ENCODE results near the gene STK32B.

The STK32B gene

DNA sequence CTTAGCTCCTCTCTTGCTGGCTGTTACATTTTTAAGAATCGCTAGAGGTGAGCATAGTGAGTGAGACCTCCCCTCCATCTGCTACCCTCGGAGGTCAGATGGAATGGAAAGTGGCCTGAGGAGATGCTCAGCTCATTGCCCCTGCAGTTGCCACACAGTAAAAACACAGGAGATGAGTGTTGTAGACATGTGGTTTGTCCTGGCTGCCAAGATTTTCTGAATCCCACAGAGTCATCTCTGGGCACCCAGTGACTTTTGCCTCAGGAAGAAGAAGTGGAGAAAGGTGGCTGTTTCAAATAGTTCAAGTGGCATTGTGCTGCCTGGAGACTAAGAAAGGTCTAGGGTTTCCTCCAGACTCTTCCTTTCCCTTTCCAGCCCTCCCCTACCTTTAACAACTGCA is 271.0 kb downstream of the STK32B start:
- no peaks in the 10 kb centered on the region for H3K27me3 ChIP-seq (ENCODE audit: control insufficient read depth, insufficient read depth, low read length)
- H3K27ac ChIP-seq = no peak overlapping the region
- no peak overlapping the region for H3K4me2 ChIP-seq (ENCODE audit: low read length)
- no peaks in the 10 kb centered on the region for H3K79me2 ChIP-seq
- H3K4me1 ChIP-seq = no peaks in the 10 kb centered on the region
- no peak overlapping the region for H2AFZ ChIP-seq
- TF ChIP-seq, protein P1, sequence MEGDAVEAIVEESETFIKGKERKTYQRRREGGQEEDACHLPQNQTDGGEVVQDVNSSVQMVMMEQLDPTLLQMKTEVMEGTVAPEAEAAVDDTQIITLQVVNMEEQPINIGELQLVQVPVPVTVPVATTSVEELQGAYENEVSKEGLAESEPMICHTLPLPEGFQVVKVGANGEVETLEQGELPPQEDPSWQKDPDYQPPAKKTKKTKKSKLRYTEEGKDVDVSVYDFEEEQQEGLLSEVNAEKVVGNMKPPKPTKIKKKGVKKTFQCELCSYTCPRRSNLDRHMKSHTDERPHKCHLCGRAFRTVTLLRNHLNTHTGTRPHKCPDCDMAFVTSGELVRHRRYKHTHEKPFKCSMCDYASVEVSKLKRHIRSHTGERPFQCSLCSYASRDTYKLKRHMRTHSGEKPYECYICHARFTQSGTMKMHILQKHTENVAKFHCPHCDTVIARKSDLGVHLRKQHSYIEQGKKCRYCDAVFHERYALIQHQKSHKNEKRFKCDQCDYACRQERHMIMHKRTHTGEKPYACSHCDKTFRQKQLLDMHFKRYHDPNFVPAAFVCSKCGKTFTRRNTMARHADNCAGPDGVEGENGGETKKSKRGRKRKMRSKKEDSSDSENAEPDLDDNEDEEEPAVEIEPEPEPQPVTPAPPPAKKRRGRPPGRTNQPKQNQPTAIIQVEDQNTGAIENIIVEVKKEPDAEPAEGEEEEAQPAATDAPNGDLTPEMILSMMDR (IDR thresholded peaks at IDR 0.05) = no peak
- no peaks in the 10 kb centered on the region for H3K36me3 ChIP-seq (ENCODE audit: control insufficient read depth, insufficient read depth, low read length)
- H3K9ac ChIP-seq = no peak overlapping the region
- no peak overlapping the region for H3K4me3 ChIP-seq (ENCODE audit: low read depth, low read length)
- no peaks in the 10 kb centered on the region for H3K9me3 ChIP-seq (ENCODE audit: control insufficient read depth, low read length)

DNA sequence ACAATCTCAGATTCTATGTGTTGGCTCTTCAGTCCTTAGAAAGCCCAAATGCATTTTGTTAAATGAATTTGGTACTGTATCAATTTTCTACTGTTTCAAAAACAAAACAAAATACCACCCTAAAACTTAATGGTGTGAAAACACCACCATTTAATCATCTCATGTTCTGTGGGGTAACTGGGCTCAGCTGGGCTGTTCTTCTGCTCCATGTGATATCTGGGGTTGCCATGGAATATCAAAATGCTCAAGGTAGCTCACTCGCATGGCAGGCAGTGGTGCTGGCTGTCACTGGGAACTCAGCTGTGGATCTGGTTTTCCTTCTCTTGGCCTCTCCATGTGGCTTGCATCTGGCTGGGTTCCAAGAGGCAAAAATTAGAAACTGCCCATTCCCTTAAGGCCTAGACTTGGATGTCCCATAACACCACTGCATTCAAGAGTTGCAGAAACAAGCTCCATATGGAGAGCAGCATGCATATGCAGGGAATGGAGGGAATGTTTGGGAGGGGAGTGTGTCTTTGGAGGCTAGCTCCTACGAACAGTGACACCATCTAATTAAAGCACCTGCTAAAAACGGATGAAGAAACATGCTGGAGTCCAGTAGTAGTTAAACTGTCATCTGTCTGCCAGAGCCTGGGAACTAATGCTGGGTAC is 279.2 kb downstream of the STK32B start:
- H3K9me3 ChIP-seq (ENCODE audit: control insufficient read depth, low read length) = no peaks in the 10 kb centered on the region
- H3K4me3 ChIP-seq (ENCODE audit: low read depth, low read length) = no peak overlapping the region
- no peak overlapping the region for H3K9ac ChIP-seq
- H2AFZ ChIP-seq = no peak overlapping the region
- no peaks in the 10 kb centered on the region for H3K79me2 ChIP-seq
- no peak overlapping the region for H3K4me2 ChIP-seq (ENCODE audit: low read length)
- H3K27me3 ChIP-seq (ENCODE audit: control insufficient read depth, insufficient read depth, low read length) = no peaks in the 10 kb centered on the region
- no peaks in the 10 kb centered on the region for H3K4me1 ChIP-seq
- no peaks in the 10 kb centered on the region for H3K36me3 ChIP-seq (ENCODE audit: control insufficient read depth, insufficient read depth, low read length)
- H3K27ac ChIP-seq = no peak overlapping the region
- TF ChIP-seq, protein P1 (IDR thresholded peaks at IDR 0.05) = no peak

DNA sequence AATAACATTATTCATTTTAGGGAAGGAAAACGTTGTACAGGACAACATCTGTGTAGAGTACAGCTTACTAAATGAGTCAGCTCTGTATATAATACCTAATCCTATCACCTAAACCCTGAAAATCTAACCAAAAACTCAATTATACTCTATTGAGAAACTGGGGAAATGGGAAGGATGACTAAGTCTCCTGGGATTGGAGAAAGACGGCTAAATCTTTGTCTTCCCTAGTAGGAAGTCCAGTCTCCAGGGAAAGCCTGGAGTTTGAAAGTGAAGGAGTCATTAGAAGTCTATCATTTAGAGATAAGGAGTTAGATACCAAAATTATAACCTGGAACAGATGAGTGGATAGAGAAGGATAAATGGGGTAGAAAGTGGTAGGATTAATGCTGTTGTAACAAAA is 286.5 kb downstream of the STK32B start:
- Histone ChIP-seq H3K9ac (no peak overlapping the region), H3K27me3 (ENCODE audit: control insufficient read depth, insufficient read depth, low read length) (no peaks in the 10 kb centered on the region), H3K27ac (no peak overlapping the region), H3K79me2 (no peaks in the 10 kb centered on the region), H3K9me3 (ENCODE audit: control insufficient read depth, low read length) (no peaks in the 10 kb centered on the region), H3K4me3 (ENCODE audit: low read depth, low read length) (no peak overlapping the region), H3K36me3 (ENCODE audit: control insufficient read depth, insufficient read depth, low read length) (no peaks in the 10 kb centered on the region), H2AFZ (no peak overlapping the region), H3K4me1 (no peaks in the 10 kb centered on the region), H3K4me2 (ENCODE audit: low read length) (no peak overlapping the region)
- TF ChIP-seq, protein P1 (IDR thresholded peaks at IDR 0.05) = no peak

DNA sequence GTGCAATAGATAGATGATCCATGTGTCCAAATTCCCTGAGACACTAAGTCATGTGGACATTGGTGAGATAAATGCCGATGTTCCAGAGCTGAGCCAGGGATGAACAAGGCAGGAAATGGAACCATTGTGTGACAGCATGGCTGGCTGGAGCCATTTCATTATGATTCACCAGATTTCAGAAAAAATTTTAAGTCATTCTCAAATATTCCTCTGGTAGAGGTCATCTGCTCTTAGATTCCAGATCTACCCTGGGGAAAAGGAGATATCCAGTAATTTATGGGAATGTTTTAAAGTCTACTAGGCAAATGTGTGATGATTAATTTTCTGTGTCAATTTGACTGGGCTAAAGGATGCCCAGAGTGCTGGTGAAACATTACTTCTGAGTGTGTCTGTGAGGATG is 287.3 kb downstream of the STK32B start:
- no peaks in the 10 kb centered on the region for H3K79me2 ChIP-seq
- no peak overlapping the region for H3K9ac ChIP-seq
- TF ChIP-seq, protein P1 (IDR thresholded peaks at IDR 0.05) = no peak
- no peaks in the 10 kb centered on the region for H3K9me3 ChIP-seq (ENCODE audit: control insufficient read depth, low read length)
- no peak overlapping the region for H3K4me3 ChIP-seq (ENCODE audit: low read depth, low read length)
- H2AFZ ChIP-seq = no peak overlapping the region
- H3K27me3 ChIP-seq (ENCODE audit: control insufficient read depth, insufficient read depth, low read length) = no peaks in the 10 kb centered on the region
- no peaks in the 10 kb centered on the region for H3K36me3 ChIP-seq (ENCODE audit: control insufficient read depth, insufficient read depth, low read length)
- no peak overlapping the region for H3K27ac ChIP-seq
- no peaks in the 10 kb centered on the region for H3K4me1 ChIP-seq
- no peak overlapping the region for H3K4me2 ChIP-seq (ENCODE audit: low read length)

DNA sequence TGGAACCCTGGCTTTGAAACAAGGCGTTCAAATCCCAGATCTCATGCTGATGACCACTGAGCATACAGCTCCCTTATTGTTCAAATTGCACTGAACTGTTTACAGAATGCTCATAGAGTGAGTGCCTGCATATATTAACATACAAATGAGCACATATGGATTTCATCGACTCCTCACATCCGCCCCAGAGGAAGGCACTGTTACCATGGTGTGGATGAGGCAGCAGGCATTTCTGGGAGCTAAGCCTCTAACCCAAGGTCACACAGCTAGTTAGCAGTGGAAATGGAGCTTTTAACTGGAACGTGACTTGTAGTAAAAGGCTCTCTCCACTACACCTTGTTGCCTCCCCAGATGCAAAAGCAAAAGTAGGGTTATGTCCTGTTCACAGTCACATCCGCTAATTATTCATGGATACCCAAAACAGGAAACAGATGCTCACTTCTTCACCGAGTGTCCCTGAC is 289.7 kb downstream of the STK32B start:
- Histone ChIP-seq H2AFZ (no peak overlapping the region), H3K9me3 (ENCODE audit: control insufficient read depth, low read length) (no peaks in the 10 kb centered on the region), H3K27me3 (ENCODE audit: control insufficient read depth, insufficient read depth, low read length) (no peaks in the 10 kb centered on the region), H3K4me2 (ENCODE audit: low read length) (no peak overlapping the region), H3K79me2 (no peaks in the 10 kb centered on the region), H3K4me1 (no peaks in the 10 kb centered on the region), H3K9ac (no peak overlapping the region), H3K27ac (no peak overlapping the region), H3K4me3 (ENCODE audit: low read depth, low read length) (no peak overlapping the region), H3K36me3 (ENCODE audit: control insufficient read depth, insufficient read depth, low read length) (no peaks in the 10 kb centered on the region)
- TF ChIP-seq, protein P1 (IDR thresholded peaks at IDR 0.05) = no peak
